OCI-LY7 (cell line): ENCODE data around the gene PCBD1.

Source experiments
- EZH2phosphoT487 ChIP-seq: fragments of 200-600 bp; sonication (generic); IDR thresholded peaks from 2 replicates; pipeline ENCODE4 v1.6.1; 2018; ENCODE audit warnings: low read depth, borderline replicate concordance, mild to moderate bottlenecking, mixed run types, antibody characterized with exemption, low read length, moderate library complexity, mixed read lengths
- TF ChIP-seq, protein P1 (sequence below): fragments of 200-600 bp; sonication (generic); conservative IDR thresholded peaks from 2 replicates; pipeline ENCODE4 v1.5.1; 2014; ENCODE audit warnings: mild to moderate bottlenecking, antibody characterized with exemption, low read length, moderate library complexity, mixed read lengths

DNA sequence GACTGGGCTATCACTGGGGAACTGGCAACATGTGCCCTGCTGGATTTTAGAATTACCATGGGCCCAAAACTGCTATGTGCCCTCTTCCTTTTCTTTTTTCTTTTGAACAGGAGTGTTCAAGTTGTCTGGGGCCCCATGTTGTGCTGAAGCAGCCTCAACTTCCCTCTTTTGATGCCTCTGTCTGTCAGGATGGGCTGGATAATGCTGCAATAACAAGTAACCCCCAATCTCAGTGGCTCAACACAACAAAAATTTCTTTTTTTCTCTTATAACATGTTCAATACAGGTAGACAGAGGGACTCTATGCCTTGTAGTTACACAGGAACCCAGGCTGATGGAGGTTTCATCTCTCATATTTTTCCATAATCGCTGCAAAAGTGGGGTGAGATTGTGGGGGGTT lies 8.2 kb upstream of the PCBD1 start:
- TF ChIP-seq, protein P1, sequence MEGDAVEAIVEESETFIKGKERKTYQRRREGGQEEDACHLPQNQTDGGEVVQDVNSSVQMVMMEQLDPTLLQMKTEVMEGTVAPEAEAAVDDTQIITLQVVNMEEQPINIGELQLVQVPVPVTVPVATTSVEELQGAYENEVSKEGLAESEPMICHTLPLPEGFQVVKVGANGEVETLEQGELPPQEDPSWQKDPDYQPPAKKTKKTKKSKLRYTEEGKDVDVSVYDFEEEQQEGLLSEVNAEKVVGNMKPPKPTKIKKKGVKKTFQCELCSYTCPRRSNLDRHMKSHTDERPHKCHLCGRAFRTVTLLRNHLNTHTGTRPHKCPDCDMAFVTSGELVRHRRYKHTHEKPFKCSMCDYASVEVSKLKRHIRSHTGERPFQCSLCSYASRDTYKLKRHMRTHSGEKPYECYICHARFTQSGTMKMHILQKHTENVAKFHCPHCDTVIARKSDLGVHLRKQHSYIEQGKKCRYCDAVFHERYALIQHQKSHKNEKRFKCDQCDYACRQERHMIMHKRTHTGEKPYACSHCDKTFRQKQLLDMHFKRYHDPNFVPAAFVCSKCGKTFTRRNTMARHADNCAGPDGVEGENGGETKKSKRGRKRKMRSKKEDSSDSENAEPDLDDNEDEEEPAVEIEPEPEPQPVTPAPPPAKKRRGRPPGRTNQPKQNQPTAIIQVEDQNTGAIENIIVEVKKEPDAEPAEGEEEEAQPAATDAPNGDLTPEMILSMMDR, result no peak
- no peak for TF ChIP-seq EZH2phosphoT487
